DMS53 (cell line): ENCODE results near the gene NCEH1.
"Not testable (repeated sequence)": the region's sequence is repeated elsewhere in the genome, so short reads cannot be mapped to it uniquely, and the experiment has no call there.

Experiments
- DNase-seq: peaks from one replicate; lab custom pipeline; 2025; lab: John Stamatoyannopoulos, UW

The NCEH1 gene

GRCh38 chr3:172675441-172676193 is 35.2 kb downstream of the NCEH1 start:
- peak; percentile 61 for DNase-seq

- peak; percentile 86 for DNase-seq
Measured at GRCh38 chr3:172673210-172673679, 37.6 kb downstream of the NCEH1 start.

- no peak for DNase-seq
Measured at GRCh38 chr3:172669021-172669420, 41.8 kb downstream of the NCEH1 start.

- DNase-seq: peak; percentile 88
Measured at GRCh38 chr3:172666873-172667694, 43.8 kb downstream of the NCEH1 start.

GRCh38 chr3:172666181-172666872 is 44.5 kb downstream of the NCEH1 start:
- peak; percentile 4 for DNase-seq

- not testable (repeated sequence) for DNase-seq
Measured at GRCh38 chr3:172665510-172665909, 45.4 kb downstream of the NCEH1 start.

- DNase-seq: not testable (repeated sequence)
Measured at GRCh38 chr3:172660421-172660820, 50.4 kb downstream of the NCEH1 start.

- no peak for DNase-seq
Measured at GRCh38 chr3:172659246-172660002, 51.4 kb downstream of the NCEH1 start.

GRCh38 chr3:172658344-172659245 is 52.3 kb downstream of the NCEH1 start:
- DNase-seq: peak; percentile 2

- no peak for DNase-seq
Measured at GRCh38 chr3:172656602-172657001, 54.3 kb downstream of the NCEH1 start.

GRCh38 chr3:172655388-172655787 is 55.5 kb downstream of the NCEH1 start:
- DNase-seq: no peak

GRCh38 chr3:172654470-172654869 is 56.4 kb downstream of the NCEH1 start:
- DNase-seq: no peak

- peak; percentile 40 for DNase-seq
Measured at GRCh38 chr3:172653004-172653572, 57.8 kb downstream of the NCEH1 start.

- DNase-seq: no peak
Measured at GRCh38 chr3:172651936-172652625, 58.8 kb downstream of the NCEH1 start.

GRCh38 chr3:172649987-172650386 is 60.9 kb downstream of the NCEH1 start:
- DNase-seq: no peak

- no peak for DNase-seq
Measured at GRCh38 chr3:172648747-172649146, 62.1 kb downstream of the NCEH1 start.

GRCh38 chr3:172647823-172648222 is 63.0 kb downstream of the NCEH1 start:
- DNase-seq: peak; percentile 30

GRCh38 chr3:172647080-172647479 is 63.8 kb downstream of the NCEH1 start:
- no peak for DNase-seq

- peak; percentile 12 for DNase-seq
Measured at GRCh38 chr3:172646439-172647015, 64.3 kb downstream of the NCEH1 start.
